Fibroblast of the aortic adventitia (primary cell): ENCODE results near the gene PRR15L. TPM values are rescaled to one million over a fixed set of nuclear protein-coding genes. Genes with fewer than 3 reads are reported as not detected.

Experiments
- DNase-seq: peaks from one replicate; pipeline ENCODE4 v3.0.0-alpha.2; 2010; ENCODE audit warnings: low read depth
- H3K4me3 ChIP-seq: 2 replicates; pipeline ENCODE4 v1.5.1; 2011; ENCODE audit warnings: low read depth, mild to moderate bottlenecking, control low read depth, low read length, moderate library complexity
- CTCF ChIP-seq: IDR thresholded peaks from 2 replicates; pipeline ENCODE4 v1.5.1; 2011; ENCODE audit warnings: mild to moderate bottlenecking, low read length, control low read depth, inconsistent platforms; ENCODE audit not compliant: insufficient read depth
- total RNA-seq: library from RNA; depleted of rRNA; stranded (reverse); fragments of >200 nt; gene quantifications from 2 replicates; pipeline ENCODE4 v1.2.3, GENCODE V29; 2012; ENCODE audit warnings: low replicate concordance

Gene PRR15L
- total RNA-seq, 1 donor, result not detected

DNA sequence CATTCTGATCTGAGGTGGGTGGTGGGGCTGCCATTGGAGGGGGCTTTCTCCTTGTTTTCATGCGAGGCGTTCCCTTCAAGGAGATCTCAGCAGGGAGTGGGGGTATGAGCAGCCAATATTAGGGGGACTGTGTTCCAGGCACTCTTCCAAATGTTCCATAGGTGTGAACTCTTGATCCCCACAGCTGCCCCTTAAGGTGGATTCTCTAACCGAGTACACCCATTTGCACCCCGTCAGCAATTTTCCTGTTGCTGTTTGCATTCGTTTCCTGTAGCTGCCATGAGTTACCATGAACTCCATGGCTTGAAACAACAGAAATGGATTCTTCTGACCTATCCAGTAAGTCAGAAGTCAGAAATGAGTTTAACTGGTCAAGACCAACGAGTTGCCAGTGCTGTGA, 3.7 kb upstream of the PRR15L start:
- TF ChIP-seq CTCF, result no peak
- no peak overlapping the region for H3K4me3 ChIP-seq
- DNase-seq, result no peak

DNA sequence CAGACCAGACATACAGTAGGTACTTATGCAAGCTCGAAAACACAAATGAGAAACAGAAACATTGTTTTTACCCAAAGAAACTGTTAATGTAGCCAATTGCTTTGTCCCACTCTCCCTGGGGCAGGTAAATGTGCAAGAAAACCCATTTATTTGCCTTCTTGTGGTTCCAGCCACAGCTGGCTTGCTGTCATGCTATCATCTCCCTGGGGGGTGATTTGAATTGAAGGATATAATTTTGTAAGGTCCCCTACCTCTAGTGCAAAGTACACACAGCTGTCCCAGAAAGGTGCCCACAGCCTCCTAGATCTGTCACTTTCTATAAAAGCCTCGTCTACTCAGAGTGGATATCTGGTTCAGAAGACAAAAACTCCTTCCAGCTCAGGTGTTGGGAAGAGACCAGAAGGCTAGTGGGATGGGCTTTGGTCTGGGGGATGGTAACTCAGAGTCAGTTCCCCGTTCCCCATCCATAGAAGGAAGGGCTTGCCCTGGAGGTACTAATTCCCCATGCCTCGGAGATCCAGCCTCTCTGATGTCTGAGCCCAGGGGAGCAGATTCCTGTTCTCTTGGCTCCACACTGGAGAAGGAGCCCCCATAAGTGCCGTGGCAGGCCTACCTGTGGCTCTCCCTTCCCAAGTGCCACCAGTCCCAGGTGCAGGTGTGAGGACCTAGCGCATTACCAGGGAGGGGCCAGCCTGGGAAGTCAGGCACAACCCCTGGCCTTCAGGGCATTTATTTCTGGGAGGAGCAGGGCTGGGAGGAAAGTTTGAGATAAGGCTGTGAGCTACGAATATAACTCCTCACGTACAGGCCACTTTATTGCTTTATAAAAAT, 2.4 kb upstream of the PRR15L start:
- TF ChIP-seq CTCF, result no peak
- DNase-seq, result no peak
- no peak overlapping the region for H3K4me3 ChIP-seq

DNA sequence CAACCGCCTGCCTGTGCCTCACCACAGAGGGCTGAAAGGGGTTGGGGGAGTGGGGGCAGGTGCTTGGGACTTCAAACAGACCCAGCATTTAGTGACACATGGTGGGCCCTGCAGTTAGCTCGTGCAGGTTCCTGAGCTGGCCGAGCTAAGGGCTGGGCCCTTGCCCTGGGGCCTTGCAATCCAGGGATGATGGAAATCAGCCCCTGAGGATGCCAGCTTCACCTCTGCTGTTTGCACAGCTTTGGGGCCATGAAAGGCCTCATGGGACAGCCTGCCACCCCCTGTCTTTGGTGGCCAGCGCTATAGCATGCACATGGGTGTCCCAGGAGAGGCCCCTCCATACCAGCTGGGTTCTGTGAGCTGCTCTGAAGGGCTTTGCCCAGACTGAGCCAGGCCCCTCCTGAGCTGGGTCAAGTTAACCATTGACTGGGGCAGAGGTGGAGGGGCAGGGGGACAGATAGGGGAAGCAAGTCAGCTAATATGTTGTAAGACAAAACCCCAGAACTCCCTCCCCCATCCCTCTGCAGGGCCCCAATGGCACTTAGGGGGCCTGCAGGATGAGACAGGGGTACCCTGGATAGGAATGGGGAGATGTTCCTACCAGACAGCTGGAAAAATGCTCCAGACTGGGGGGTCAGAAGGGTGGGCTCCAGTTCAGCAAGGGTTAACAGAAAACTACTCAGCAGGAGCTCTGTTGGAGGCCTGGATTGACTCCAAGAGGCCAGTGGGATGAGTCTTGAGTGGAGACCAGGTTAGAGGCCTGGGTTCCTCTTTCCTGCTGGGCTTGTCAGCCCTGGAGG, 692 bp downstream of the PRR15L start:
- TF ChIP-seq CTCF, result no peak
- DNase-seq, result no peak

GRCh38 chr17:47955497-47956461, 1.9 kb downstream of the PRR15L start:
- TF ChIP-seq CTCF, result no peak
- peak; percentile 13 for DNase-seq
- no peak overlapping the region for H3K4me3 ChIP-seq

More for the DNA sequence above, 692 bp downstream of the PRR15L start:
- no peak overlapping the region for H3K4me3 ChIP-seq

- no peak overlapping the region for H3K4me3 ChIP-seq
- peak; percentile 8 for TF ChIP-seq CTCF
- no peak for DNase-seq
Measured at GRCh38 chr17:47953909-47954308, 3.8 kb downstream of the PRR15L start.
